Astrocyte (in vitro differentiated cells and primary cell): Measurements from ENCODE around the gene CLEC16A.

Source experiments
- CTCF ChIP-seq: IDR thresholded peaks from 2 replicates; pipeline ENCODE4 v1.5.1; 2011; ENCODE audit warnings: low read depth, mild to moderate bottlenecking, inconsistent platforms, low read length, moderate library complexity; ENCODE audit not compliant: insufficient read depth
- EZH2 ChIP-seq: IDR thresholded peaks from 2 replicates; pipeline ENCODE4 v1.6.1; 2012; ENCODE audit warnings: mild to moderate bottlenecking, low read length, inconsistent platforms; ENCODE audit not compliant: insufficient read depth

GRCh38 chr16:11194913-11195312 is 250.5 kb downstream of the CLEC16A start:
- TF ChIP-seq CTCF, result no peak
- no peak for TF ChIP-seq EZH2
